Activated CD8-positive, alpha-beta T cell treated with anti-CD3 and anti-CD28 coated beads for 36 hours (primary cell): ENCODE measurements around the gene CCDC174. TPM values are rescaled to one million over a fixed set of nuclear protein-coding genes. Genes with fewer than 3 reads are reported as not detected.

Experiments
- ATAC-seq: fragments of 200-7000 bp; cut with Tn5 transposase; one replicate; pipeline ENCODE4 v1.10.0; 2021; ENCODE audit warnings: mild to moderate bottlenecking, moderate library complexity
- CTCF ChIA-PET: fragments of 350-600 bp; sonication (Branson Sonifier 250); formaldehyde crosslinking; loops from one replicate; lab custom pipeline; 2021; ENCODE audit warnings: antibody characterized with exemption; lab: Charles Lee
- POLR2A ChIA-PET: fragments of 350-600 bp; sonication (Branson Sonifier 250); formaldehyde crosslinking; loops from one replicate; lab custom pipeline; 2021; ENCODE audit warnings: antibody characterized with exemption; lab: Charles Lee
- DNase-seq: peaks from one replicate; pipeline ENCODE4 v3.0.0-alpha.2; 2020
- H3K27ac Mint-ChIP-seq: one replicate; pipeline ENCODE4 v1.8.0; 2021; ENCODE audit warnings: mild to moderate bottlenecking, mixed read lengths
- H3K27me3 Mint-ChIP-seq: one replicate; pipeline ENCODE4 v1.8.0; 2021; ENCODE audit warnings: mixed read lengths
- H3K36me3 Mint-ChIP-seq: one replicate; pipeline ENCODE4 v1.8.0; 2021; ENCODE audit warnings: low read depth, mixed read lengths
- H3K4me1 Mint-ChIP-seq: one replicate; pipeline ENCODE4 v1.8.0; 2021; ENCODE audit warnings: low read depth, mixed read lengths
- H3K4me3 Mint-ChIP-seq: one replicate; pipeline ENCODE4 v1.8.0; 2021; ENCODE audit warnings: mild to moderate bottlenecking, moderate library complexity, mixed read lengths
- H3K9me3 Mint-ChIP-seq: one replicate; pipeline ENCODE4 v1.8.0; 2021; ENCODE audit warnings: mixed read lengths
- CTCF ChIP-seq: fragments of 200-600 bp; IDR thresholded peaks from one replicate; pipeline ENCODE4 v1.8.0; 2022; ENCODE audit warnings: antibody characterized with exemption, mild to moderate bottlenecking
- intact Hi-C: fragments of 100-400 bp; cut with micrococcal nuclease; formaldehyde crosslinking; loops from one replicate; pipeline ENCODE4 v1.10.0; 2022
- total RNA-seq, 2 experiments: library from RNA; stranded (reverse); gene quantifications; one replicate each; pipeline ENCODE4 v1.2.3, GENCODE V29; 2021

Gene CCDC174
- total RNA-seq, 2 experiments from 2014 or later = 14.2 to 16.2 TPM

GRCh38 chr3:14680716-14681115, 29.2 kb downstream of the CCDC174 start:
- no peak overlapping the region for H3K27ac Mint-ChIP-seq
- no peak for TF ChIP-seq CTCF
- intact Hi-C loops = no loop called here

GRCh38 chr3:14684447-14684846, 32.9 kb downstream of the CCDC174 start:
- Mint-ChIP-seq H3K4me1 (peaks cover 4% of the 10 kb centered on the region), H3K36me3 (no peaks in the 10 kb centered on the region), H3K27ac (no peak overlapping the region), H3K4me3 (no peak overlapping the region), H3K9me3 (peaks cover 6% of the 10 kb centered on the region), H3K27me3 (no peaks in the 10 kb centered on the region)
- no peak for TF ChIP-seq CTCF
- DNase-seq (no peak), ATAC-seq (no peak)
- POLR2A ChIA-PET = no interaction called here
- CTCF ChIA-PET = no interaction called here
- intact Hi-C loops = no loop called here

More at GRCh38 chr3:14680716-14681115, 29.2 kb downstream of the CCDC174 start:
- ChIA-PET POLR2A (no interaction called here), CTCF (no interaction called here)
- peaks cover 1% of the 10 kb centered on the region for H3K36me3 Mint-ChIP-seq
- DNase-seq (no peak), ATAC-seq (no peak)
- no peaks in the 10 kb centered on the region for H3K4me1 Mint-ChIP-seq
- H3K4me3 Mint-ChIP-seq = no peak overlapping the region
- H3K9me3 Mint-ChIP-seq = peaks cover 6% of the 10 kb centered on the region
- H3K27me3 Mint-ChIP-seq = no peaks in the 10 kb centered on the region

GRCh38 chr3:14685179-14685578, 33.6 kb downstream of the CCDC174 start:
- H3K36me3 Mint-ChIP-seq = no peaks in the 10 kb centered on the region
- no peak for ATAC-seq
- no peak overlapping the region for H3K4me3 Mint-ChIP-seq
- H3K9me3 Mint-ChIP-seq = peaks cover 4% of the 10 kb centered on the region
- ChIA-PET POLR2A (no interaction called here), CTCF (no interaction called here)
- peaks cover 5% of the 10 kb centered on the region for H3K4me1 Mint-ChIP-seq
- intact Hi-C loops = no loop called here
- DNase-seq = no peak
- TF ChIP-seq CTCF = no peak
- H3K27ac Mint-ChIP-seq = no peak overlapping the region
- H3K27me3 Mint-ChIP-seq = no peaks in the 10 kb centered on the region

- intact Hi-C loops = no loop called here
- CTCF ChIA-PET = no interaction called here
- POLR2A ChIA-PET = no interaction called here
- ATAC-seq = no peak
- no peak for DNase-seq
- Mint-ChIP-seq H3K27ac (no peak overlapping the region), H3K27me3 (no peaks in the 10 kb centered on the region), H3K4me1 (peaks cover 5% of the 10 kb centered on the region), H3K4me3 (no peak overlapping the region), H3K36me3 (no peaks in the 10 kb centered on the region), H3K9me3 (no peaks in the 10 kb centered on the region)
- TF ChIP-seq CTCF = no peak
These were observed 35.8 kb downstream of the CCDC174 start for GRCh38 chr3:14687360-14687759.

- Mint-ChIP-seq H3K9me3 (no peaks in the 10 kb centered on the region), H3K36me3 (no peaks in the 10 kb centered on the region), H3K4me3 (no peak overlapping the region), H3K27me3 (no peaks in the 10 kb centered on the region), H3K27ac (no peak overlapping the region), H3K4me1 (peaks cover 5% of the 10 kb centered on the region)
- intact Hi-C loops = no loop called here
- no peak for ATAC-seq
- POLR2A ChIA-PET = no interaction called here
- DNase-seq = no peak
- CTCF ChIA-PET = interaction anchor here (1.6 kb wide), 1 partner anchor 11 kb away, joined by 3 read pairs; no protein-coding TSS in a partner anchor
- no peak for TF ChIP-seq CTCF
These were observed 37.0 kb downstream of the CCDC174 start for GRCh38 chr3:14688525-14688924.
